ENCODE measurements around the gene FTO.

The FTO gene

DNA sequence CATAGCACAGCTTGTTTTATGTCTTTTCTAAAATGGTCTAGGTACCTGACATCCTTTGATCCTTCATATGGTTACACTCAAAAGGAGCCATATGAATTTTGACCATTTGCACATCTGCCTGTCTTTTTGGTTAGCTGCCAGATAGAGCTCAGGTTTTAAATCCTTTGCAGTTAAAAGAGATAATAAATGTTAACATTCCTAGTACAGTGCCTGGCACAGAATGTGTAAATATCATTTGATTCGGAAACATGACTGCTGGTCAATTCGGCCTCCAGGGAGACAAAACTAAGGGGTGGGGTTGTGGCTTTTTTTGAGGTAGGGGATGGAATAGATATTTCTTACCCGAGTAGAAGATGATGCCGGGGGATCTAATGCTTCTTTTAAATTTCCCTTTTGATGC is 64.2 kb downstream of the FTO start:
- intact Hi-C loops (cut with DNase I; ENCODE audit: low total_unique reads) = no loop called here
- TF ChIP-seq, protein P1, sequence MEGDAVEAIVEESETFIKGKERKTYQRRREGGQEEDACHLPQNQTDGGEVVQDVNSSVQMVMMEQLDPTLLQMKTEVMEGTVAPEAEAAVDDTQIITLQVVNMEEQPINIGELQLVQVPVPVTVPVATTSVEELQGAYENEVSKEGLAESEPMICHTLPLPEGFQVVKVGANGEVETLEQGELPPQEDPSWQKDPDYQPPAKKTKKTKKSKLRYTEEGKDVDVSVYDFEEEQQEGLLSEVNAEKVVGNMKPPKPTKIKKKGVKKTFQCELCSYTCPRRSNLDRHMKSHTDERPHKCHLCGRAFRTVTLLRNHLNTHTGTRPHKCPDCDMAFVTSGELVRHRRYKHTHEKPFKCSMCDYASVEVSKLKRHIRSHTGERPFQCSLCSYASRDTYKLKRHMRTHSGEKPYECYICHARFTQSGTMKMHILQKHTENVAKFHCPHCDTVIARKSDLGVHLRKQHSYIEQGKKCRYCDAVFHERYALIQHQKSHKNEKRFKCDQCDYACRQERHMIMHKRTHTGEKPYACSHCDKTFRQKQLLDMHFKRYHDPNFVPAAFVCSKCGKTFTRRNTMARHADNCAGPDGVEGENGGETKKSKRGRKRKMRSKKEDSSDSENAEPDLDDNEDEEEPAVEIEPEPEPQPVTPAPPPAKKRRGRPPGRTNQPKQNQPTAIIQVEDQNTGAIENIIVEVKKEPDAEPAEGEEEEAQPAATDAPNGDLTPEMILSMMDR (IDR thresholded peaks at IDR 0.05) = no peak
- H3K27me3 ChIP-seq = no peaks in the 10 kb centered on the region
- H3K9me3 ChIP-seq = no peaks in the 10 kb centered on the region
- H3K4me3 ChIP-seq = no peak overlapping the region
- H3K36me3 ChIP-seq = no peaks in the 10 kb centered on the region
- peaks cover 0 to 76% (median 28%) of the 10 kb centered on the region in 4 donors for H3K4me1 ChIP-seq
- no peak for DNase-seq
- peak overlapping the region; percentile 24 to 50 for H3K27ac ChIP-seq

DNA sequence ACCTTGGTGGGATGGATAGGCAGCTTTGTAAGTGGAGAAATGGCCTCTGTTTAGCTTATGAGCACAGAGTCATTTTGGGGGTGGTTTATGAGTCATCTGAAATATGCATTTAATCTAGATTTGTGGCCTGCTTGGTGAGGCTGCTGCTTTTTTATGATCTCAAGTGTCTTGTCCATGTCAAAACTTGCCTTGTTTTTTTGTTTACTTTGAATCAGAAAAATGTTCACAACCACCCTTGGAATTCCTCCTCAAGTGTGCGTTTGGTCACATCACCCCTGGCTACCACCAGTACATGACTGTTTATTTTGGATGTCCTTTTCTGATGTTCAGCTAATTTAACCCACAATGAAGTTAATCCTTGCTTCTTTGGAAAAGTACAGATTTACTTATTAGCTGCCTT is 64.6 kb downstream of the FTO start:
- Histone ChIP-seq H3K27ac (peak overlapping the region; percentile 24 to 50), H3K9me3 (no peaks in the 10 kb centered on the region), H3K27me3 (no peaks in the 10 kb centered on the region), H3K4me3 (no peak overlapping the region), H3K36me3 (no peaks in the 10 kb centered on the region), H3K4me1 (peaks cover 0 to 80% (median 32%) of the 10 kb centered on the region in 4 donors)
- intact Hi-C loops (cut with DNase I; ENCODE audit: low total_unique reads) = no loop called here
- TF ChIP-seq, protein P1 (IDR thresholded peaks at IDR 0.05) = no peak
- DNase-seq = no peak

DNA sequence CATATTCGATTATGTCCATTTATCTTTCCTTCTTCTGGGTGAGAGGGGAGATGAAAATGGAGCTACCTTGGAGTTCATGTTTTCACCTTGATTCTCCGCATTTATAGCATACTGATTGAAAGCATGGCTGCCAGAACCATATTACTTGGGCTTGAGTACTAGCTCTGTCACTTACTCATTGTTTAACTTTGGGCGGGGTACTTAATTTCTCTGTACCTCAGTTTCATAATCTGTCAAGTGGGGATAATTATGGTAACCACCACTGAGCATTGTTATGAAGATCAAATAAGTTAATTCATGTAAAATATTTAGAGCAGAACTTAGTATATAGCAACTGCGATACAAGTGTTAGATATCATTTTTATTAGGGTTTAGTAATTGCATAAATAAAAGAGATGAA is 65.2 kb downstream of the FTO start:
- H3K9me3 ChIP-seq = no peaks in the 10 kb centered on the region
- peak overlapping the region in 1 of 2 donors; percentile 50 for H3K27ac ChIP-seq
- H3K4me1 ChIP-seq = peaks cover 0 to 86% (median 37%) of the 10 kb centered on the region in 4 donors
- no peaks in the 10 kb centered on the region for H3K36me3 ChIP-seq
- no peak overlapping the region for H3K4me3 ChIP-seq
- DNase-seq = no peak
- no peaks in the 10 kb centered on the region for H3K27me3 ChIP-seq
- TF ChIP-seq, protein P1 (IDR thresholded peaks at IDR 0.05) = no peak
- intact Hi-C loops (cut with DNase I; ENCODE audit: low total_unique reads) = no loop called here

DNA sequence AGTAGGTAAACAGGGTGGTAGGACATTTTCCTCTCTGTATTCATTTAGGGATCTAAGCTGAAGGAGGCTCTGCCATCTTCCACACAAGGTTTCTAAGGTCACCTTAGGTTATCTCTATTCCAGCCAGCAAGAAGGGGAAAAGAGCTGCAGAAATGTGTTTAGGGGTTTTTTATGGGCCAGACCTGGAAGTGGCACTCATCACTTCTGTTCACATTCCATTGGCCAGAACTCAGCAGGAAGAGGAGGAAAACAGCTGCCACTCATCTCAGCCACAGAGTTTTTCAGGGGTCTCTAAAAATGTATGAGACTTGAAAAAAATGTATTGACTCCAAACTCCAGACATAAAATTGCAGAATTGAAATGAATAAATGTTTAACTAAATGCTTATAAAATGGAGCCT is 65.8 kb downstream of the FTO start:
- Histone ChIP-seq H3K27me3 (no peaks in the 10 kb centered on the region), H3K36me3 (no peaks in the 10 kb centered on the region), H3K9me3 (no peaks in the 10 kb centered on the region), H3K4me1 (peaks cover 0 to 92% (median 42%) of the 10 kb centered on the region in 4 donors), H3K27ac (no peak overlapping the region), H3K4me3 (no peak overlapping the region)
- TF ChIP-seq, protein P1 (IDR thresholded peaks at IDR 0.05) = no peak
- no peak for DNase-seq
- intact Hi-C loops (cut with DNase I; ENCODE audit: low total_unique reads) = loop anchor here (10.0 kb wide), 1 partner anchor 115 kb away; no protein-coding TSS in a partner anchor

DNA sequence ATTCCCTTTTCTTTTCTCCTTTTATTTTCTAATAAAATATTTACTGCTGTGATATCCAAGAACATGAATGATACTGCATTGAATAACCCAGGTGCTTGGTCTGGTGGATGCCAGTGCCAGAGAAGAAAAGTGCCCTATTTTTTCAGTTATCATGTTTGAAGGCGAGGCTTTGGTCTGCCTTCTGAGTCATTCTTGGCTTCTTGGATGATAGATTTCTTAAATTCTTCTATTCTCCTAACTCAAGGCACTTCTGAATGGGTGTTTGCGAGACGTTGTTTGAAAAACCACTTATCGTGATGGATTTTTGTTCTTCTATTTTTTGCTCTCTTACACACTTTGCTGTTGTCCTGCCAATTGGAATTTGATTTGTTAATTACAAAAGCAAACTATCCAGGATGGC is 66.7 kb downstream of the FTO start:
- no peak overlapping the region for H3K4me3 ChIP-seq
- no peaks in the 10 kb centered on the region for H3K9me3 ChIP-seq
- no peak for DNase-seq
- peaks cover 0 to 95% (median 50%) of the 10 kb centered on the region in 4 donors for H3K4me1 ChIP-seq
- H3K27me3 ChIP-seq = no peaks in the 10 kb centered on the region
- no peaks in the 10 kb centered on the region for H3K36me3 ChIP-seq
- intact Hi-C loops (cut with DNase I; ENCODE audit: low total_unique reads) = loop anchor here (10.0 kb wide), 1 partner anchor 114 kb away; no protein-coding TSS in a partner anchor
- H3K27ac ChIP-seq = no peak overlapping the region
- TF ChIP-seq, protein P1 (IDR thresholded peaks at IDR 0.05) = no peak
